Keratinocyte (primary cell): Measurements from ENCODE around the gene POP5. TPM values are rescaled to one million over a fixed set of nuclear protein-coding genes. Genes with fewer than 3 reads are reported as not detected.

ENCODE experiments used
- DNase-seq: peaks from one replicate; pipeline ENCODE4 v3.0.0-alpha.2; 2011; ENCODE audit warnings: low read depth, missing footprints, low spot score
- FAIRE-seq: peaks from 2 replicates; lab custom pipeline; 2011; peaks lifted over from hg19 to GRCh38; lab: Jason Lieb, UNC
- H2AFZ ChIP-seq: 2 replicates; pipeline ENCODE4 v1.6.0; 2012; ENCODE audit warnings: low read length, control low read depth, inconsistent platforms; ENCODE audit not compliant: control insufficient read depth
- H3K27ac ChIP-seq: 2 replicates; pipeline ENCODE4 v1.5.1; 2011; ENCODE audit warnings: low read length; ENCODE audit not compliant: control insufficient read depth, insufficient read depth
- H3K27me3 ChIP-seq: 3 replicates; pipeline ENCODE4 v1.6.0; 2011; ENCODE audit warnings: low read length; ENCODE audit not compliant: control insufficient read depth, insufficient read depth; ENCODE audit errors: extremely low read depth
- H3K36me3 ChIP-seq, 2 experiments: 2 replicates in 1 of 2; 3 replicates in 1 of 2; pipeline ENCODE4 v1.5.1; 2011; ENCODE audit warnings: low read length in 2 of 2, mild to moderate bottlenecking in 1 of 2; ENCODE audit not compliant: control insufficient read depth in 2 of 2, insufficient read depth in 2 of 2; ENCODE audit errors: extremely low read depth in 1 of 2
- H3K4me1 ChIP-seq: 3 replicates; pipeline ENCODE4 v1.5.1; 2011; ENCODE audit warnings: low read length; ENCODE audit not compliant: control insufficient read depth, insufficient read depth; ENCODE audit errors: extremely low read depth
- H3K4me2 ChIP-seq: 3 replicates; pipeline ENCODE4 v1.6.0; 2011; ENCODE audit warnings: low read depth, low read length; ENCODE audit not compliant: control insufficient read depth, insufficient read depth; ENCODE audit errors: extremely low read depth
- H3K4me3 ChIP-seq, 3 experiments: fragments of 200-600 bp in 1 of 3; sonication (generic) in 1 of 3; 2 replicates in 2 of 3; 3 replicates in 1 of 3; pipeline ENCODE4 v1.5.1; 2011 to 2016; ENCODE audit warnings: low read length in 3 of 3, mild to moderate bottlenecking in 3 of 3, control low read depth in 2 of 3, inconsistent platforms in 1 of 3, low read depth in 1 of 3, mixed read lengths in 1 of 3, mixed run types in 1 of 3, moderate library complexity in 1 of 3; ENCODE audit not compliant: control insufficient read depth in 2 of 3, insufficient read depth in 2 of 3; ENCODE audit errors: extremely low read depth in 1 of 3
- H3K79me2 ChIP-seq: 2 replicates; pipeline ENCODE4 v1.6.0; 2012; ENCODE audit warnings: low read length; ENCODE audit not compliant: control insufficient read depth, insufficient read depth
- H3K9ac ChIP-seq: 3 replicates; pipeline ENCODE4 v1.6.0; 2011; ENCODE audit warnings: low read length; ENCODE audit not compliant: control insufficient read depth, insufficient read depth; ENCODE audit errors: extremely low read depth
- H3K9me1 ChIP-seq: 3 replicates; pipeline ENCODE4 v1.6.0; 2011; ENCODE audit warnings: low read length; ENCODE audit not compliant: control insufficient read depth, insufficient read depth; ENCODE audit errors: extremely low read depth
- H3K9me3 ChIP-seq: 2 replicates; pipeline ENCODE4 v1.5.1; 2012; ENCODE audit warnings: low read depth, low read length; ENCODE audit not compliant: control insufficient read depth
- H4K20me1 ChIP-seq: 3 replicates; pipeline ENCODE4 v1.6.0; 2011; ENCODE audit warnings: low read length; ENCODE audit not compliant: control insufficient read depth, insufficient read depth; ENCODE audit errors: extremely low read depth
- EZH2 ChIP-seq: IDR thresholded peaks from one replicate; pipeline ENCODE4 v1.6.1; 2012; ENCODE audit warnings: inconsistent platforms, mild to moderate bottlenecking, low read length, moderate library complexity
- dilution Hi-C: fragments of 300-500 bp; cut with MboI; formaldehyde crosslinking; loops from one replicate; pipeline ENCODE4 v1.7.0; 2020; ENCODE audit warnings: low sequenced_read_pairs; ENCODE audit not compliant: extremely low pct_ligation_motif_present
- polyA plus RNA-seq, 5 experiments: library from polyadenylated mRNA; depleted of rRNA in 3 of 5; stranded (reverse) in 3 of 5; stranded (forward) in 1 of 5; unstranded in 1 of 5; fragments of >200 nt; gene quantifications; 1 replicate in 1 of 5; 2 replicates in 3 of 5; 3 replicates in 1 of 5; pipeline versions ENCODE4 v1.2.1 to v1.2.3, GENCODE V29; 2011 to 2012; ENCODE audit warnings: missing spikeins in 2 of 5, low read depth in 1 of 5, low replicate concordance in 1 of 5
- TF ChIP-seq, protein P1 (sequence below), 3 experiments: IDR thresholded peaks in 1 of 3; conservative IDR thresholded peaks in 1 of 3; optimal IDR thresholded peaks in 1 of 3; 2 replicates in 2 of 3; 3 replicates in 1 of 3; pipeline versions ENCODE3 to v1.5.1; 2011; ENCODE audit warnings: low read length in 3 of 3, mild to moderate bottlenecking in 3 of 3, moderate library complexity in 2 of 3, control low read depth in 1 of 3, inconsistent platforms in 1 of 3; ENCODE audit not compliant: insufficient read depth in 2 of 3; ENCODE audit errors: extremely low read depth in 1 of 3

Gene POP5
- polyA plus RNA-seq, 1 donor (not counting 4 experiments of a cell fraction or from before 2014, with no cell fraction given) = 105 TPM

GRCh38 chr12:120540445-120540844, 40.8 kb downstream of the POP5 start:
- Histone ChIP-seq H3K9me1 (peaks cover 3% of the 10 kb centered on the region), H3K9me3 (no peaks in the 10 kb centered on the region), H3K79me2 (peaks cover 97% of the 10 kb centered on the region), H2AFZ (no peak overlapping the region), H3K36me3 (peaks cover 10 to 22% of the 10 kb centered on the region in 2 experiments), H3K27ac (no peak overlapping the region), H4K20me1 (peaks cover 43% of the 10 kb centered on the region), H3K4me3 (no peak overlapping the region), H3K27me3 (no peaks in the 10 kb centered on the region), H3K9ac (no peak overlapping the region), H3K4me1 (peaks cover 38% of the 10 kb centered on the region), H3K4me2 (no peak overlapping the region)
- dilution Hi-C loops = no loop called here
- TF ChIP-seq EZH2 = no peak
- TF ChIP-seq, protein P1, sequence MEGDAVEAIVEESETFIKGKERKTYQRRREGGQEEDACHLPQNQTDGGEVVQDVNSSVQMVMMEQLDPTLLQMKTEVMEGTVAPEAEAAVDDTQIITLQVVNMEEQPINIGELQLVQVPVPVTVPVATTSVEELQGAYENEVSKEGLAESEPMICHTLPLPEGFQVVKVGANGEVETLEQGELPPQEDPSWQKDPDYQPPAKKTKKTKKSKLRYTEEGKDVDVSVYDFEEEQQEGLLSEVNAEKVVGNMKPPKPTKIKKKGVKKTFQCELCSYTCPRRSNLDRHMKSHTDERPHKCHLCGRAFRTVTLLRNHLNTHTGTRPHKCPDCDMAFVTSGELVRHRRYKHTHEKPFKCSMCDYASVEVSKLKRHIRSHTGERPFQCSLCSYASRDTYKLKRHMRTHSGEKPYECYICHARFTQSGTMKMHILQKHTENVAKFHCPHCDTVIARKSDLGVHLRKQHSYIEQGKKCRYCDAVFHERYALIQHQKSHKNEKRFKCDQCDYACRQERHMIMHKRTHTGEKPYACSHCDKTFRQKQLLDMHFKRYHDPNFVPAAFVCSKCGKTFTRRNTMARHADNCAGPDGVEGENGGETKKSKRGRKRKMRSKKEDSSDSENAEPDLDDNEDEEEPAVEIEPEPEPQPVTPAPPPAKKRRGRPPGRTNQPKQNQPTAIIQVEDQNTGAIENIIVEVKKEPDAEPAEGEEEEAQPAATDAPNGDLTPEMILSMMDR (optimal IDR thresholded peaks at IDR 0.05 in 1 of 3, IDR thresholded peaks at IDR 0.05 in 1 of 3, conservative IDR thresholded peaks at IDR 0.05 in 1 of 3; ENCODE audit: extremely low read depth in 1 of 3, insufficient read depth in 2 of 3, low read length in 3 of 3) = no peak
- no peak for DNase-seq
- FAIRE-seq = no peak

DNA sequence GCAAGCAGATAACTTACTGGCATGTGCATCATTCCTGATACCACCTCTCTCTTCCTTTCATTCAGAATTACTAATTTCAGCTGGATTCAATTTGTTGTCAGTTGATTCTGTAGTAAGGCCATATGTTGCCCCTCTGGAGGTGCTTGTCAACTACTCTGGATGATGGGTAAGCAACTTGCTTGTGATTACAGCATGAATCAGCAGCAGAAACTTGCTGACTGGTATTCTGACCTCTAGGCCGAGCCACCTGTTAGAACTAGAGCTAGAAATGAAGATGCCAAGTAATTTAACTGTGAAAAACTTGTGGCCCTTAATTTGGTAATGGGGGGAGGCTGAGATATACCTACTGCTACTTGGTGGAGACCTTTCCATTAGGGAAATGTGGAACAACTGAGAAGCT, 41.9 kb downstream of the POP5 start:
- no peak for FAIRE-seq
- no peaks in the 10 kb centered on the region for H3K27me3 ChIP-seq
- dilution Hi-C loops = no loop called here
- H3K4me3 ChIP-seq = no peak overlapping the region
- H3K4me2 ChIP-seq = peak overlapping the region; percentile 18
- TF ChIP-seq EZH2 = no peak
- TF ChIP-seq, protein P1 (optimal IDR thresholded peaks at IDR 0.05 in 1 of 3, IDR thresholded peaks at IDR 0.05 in 1 of 3, conservative IDR thresholded peaks at IDR 0.05 in 1 of 3; ENCODE audit: extremely low read depth in 1 of 3, insufficient read depth in 2 of 3, low read length in 3 of 3) = no peak
- peaks cover 46% of the 10 kb centered on the region for H4K20me1 ChIP-seq
- H3K9me3 ChIP-seq = no peaks in the 10 kb centered on the region
- no peak for DNase-seq
- peaks cover 3% of the 10 kb centered on the region for H3K9me1 ChIP-seq
- H3K4me1 ChIP-seq = peaks cover 38% of the 10 kb centered on the region
- H3K36me3 ChIP-seq = peaks cover 9 to 22% of the 10 kb centered on the region in 2 experiments
- no peak overlapping the region for H3K9ac ChIP-seq
- peak overlapping the region; percentile 19 for H3K27ac ChIP-seq
- no peak overlapping the region for H2AFZ ChIP-seq
- peaks cover 100% of the 10 kb centered on the region for H3K79me2 ChIP-seq
